H9 (cell line): ENCODE results near the gene LRFN3. TPM values are rescaled to one million over a fixed set of nuclear protein-coding genes. Genes with fewer than 3 reads are reported as not detected.

Experiments used
- DNase-seq: peaks from one replicate; pipeline ENCODE4 v3.0.0-alpha.2; 2017
- H2AFZ ChIP-seq: one replicate; pipeline ENCODE4 v1.6.1; 2013; ENCODE audit warnings: mild to moderate bottlenecking, low read length, control low read depth, moderate library complexity
- H2AK5ac ChIP-seq: 2 replicates; pipeline ENCODE4 v1.6.1; 2013; ENCODE audit warnings: low read length, control low read depth, mixed read lengths; ENCODE audit not compliant: insufficient read length
- H2BK120ac ChIP-seq: one replicate; pipeline ENCODE4 v1.6.1; 2013; ENCODE audit warnings: low read depth, mild to moderate bottlenecking, low read length, control low read depth, inconsistent platforms; ENCODE audit not compliant: poor library complexity, severe bottlenecking
- H2BK12ac ChIP-seq: 2 replicates; pipeline ENCODE4 v1.6.1; 2013; ENCODE audit warnings: low read length, control low read depth, mixed read lengths, low read depth; ENCODE audit not compliant: insufficient read length
- H2BK15ac ChIP-seq: 2 replicates; pipeline ENCODE4 v1.6.1; 2013; ENCODE audit warnings: low read depth, low read length, control low read depth
- H2BK20ac ChIP-seq: one replicate; pipeline ENCODE4 v1.6.1; 2013; ENCODE audit warnings: low read depth, mild to moderate bottlenecking, low read length, control low read depth, inconsistent platforms; ENCODE audit not compliant: poor library complexity, severe bottlenecking
- H2BK5ac ChIP-seq: 2 replicates; pipeline ENCODE4 v1.6.1; 2013; ENCODE audit warnings: low read length, control low read depth, mixed read lengths; ENCODE audit not compliant: insufficient read length
- H3K14ac ChIP-seq: 2 replicates; pipeline ENCODE4 v1.6.1; 2013; ENCODE audit warnings: low read length, control low read depth; ENCODE audit not compliant: insufficient read depth
- H3K18ac ChIP-seq: 2 replicates; pipeline ENCODE4 v1.6.1; 2013; ENCODE audit warnings: low read depth, mild to moderate bottlenecking, mixed read lengths, low read length, control low read depth; ENCODE audit not compliant: insufficient read length
- H3K23ac ChIP-seq: 2 replicates; pipeline ENCODE4 v1.6.1; 2013; ENCODE audit warnings: low read length, control low read depth, mixed read lengths, low read depth; ENCODE audit not compliant: insufficient read length
- H3K23me2 ChIP-seq: 2 replicates; pipeline ENCODE4 v1.6.1; 2013; ENCODE audit warnings: low read depth, mild to moderate bottlenecking, mixed read lengths, low read length, control low read depth; ENCODE audit not compliant: insufficient read length, poor library complexity, severe bottlenecking
- H3K27ac ChIP-seq: 2 replicates; pipeline ENCODE4 v1.5.1; 2013; ENCODE audit warnings: low read length, control low read depth, mixed read lengths, low read depth; ENCODE audit not compliant: insufficient read length
- H3K27me3 ChIP-seq: 2 replicates; pipeline ENCODE4 v1.6.1; 2013; ENCODE audit warnings: low read length, control low read depth, inconsistent platforms; ENCODE audit not compliant: insufficient read depth
- H3K4ac ChIP-seq: 2 replicates; pipeline ENCODE4 v1.6.1; 2013; ENCODE audit warnings: low read depth, mild to moderate bottlenecking, control low read depth, inconsistent platforms, low read length, moderate library complexity
- H3K4me1 ChIP-seq: 2 replicates; pipeline ENCODE4 v1.6.1; 2013; ENCODE audit warnings: low read length, control low read depth, inconsistent platforms; ENCODE audit not compliant: insufficient read depth
- H3K4me2 ChIP-seq: 2 replicates; pipeline ENCODE4 v1.6.1; 2013; ENCODE audit warnings: low read length, control low read depth, mixed read lengths; ENCODE audit not compliant: insufficient read length, insufficient read depth
- H3K56ac ChIP-seq: 2 replicates; pipeline ENCODE4 v1.6.1; 2013; ENCODE audit warnings: low read depth, mild to moderate bottlenecking, mixed read lengths, low read length, control low read depth; ENCODE audit not compliant: insufficient read length
- H3K79me1 ChIP-seq: 2 replicates; pipeline ENCODE4 v1.6.1; 2013; ENCODE audit warnings: low read depth, mild to moderate bottlenecking, moderate library complexity, low read length, control low read depth, inconsistent platforms; ENCODE audit not compliant: insufficient read depth, poor library complexity, severe bottlenecking
- H3K79me2 ChIP-seq: 2 replicates; pipeline ENCODE4 v1.6.1; 2013; ENCODE audit warnings: low read length, control low read depth, inconsistent platforms; ENCODE audit not compliant: insufficient read depth
- H3K9ac ChIP-seq: 2 replicates; pipeline ENCODE4 v1.6.1; 2013; ENCODE audit warnings: low read length, control low read depth, mixed read lengths; ENCODE audit not compliant: insufficient read length; ENCODE audit errors: extremely low read depth
- H3K9me3 ChIP-seq: one replicate; pipeline ENCODE4 v1.6.1; 2013; ENCODE audit warnings: low read depth, low read length, inconsistent platforms; ENCODE audit not compliant: control insufficient read depth
- H3T11ph ChIP-seq: one replicate; pipeline ENCODE4 v1.6.1; 2013; ENCODE audit warnings: mild to moderate bottlenecking, low read length, control low read depth, inconsistent platforms
- H4K20me1 ChIP-seq: one replicate; pipeline ENCODE4 v1.6.1; 2013; ENCODE audit not compliant: control insufficient read depth, insufficient read length, insufficient read depth
- H4K5ac ChIP-seq: 2 replicates; pipeline ENCODE4 v1.6.1; 2013; ENCODE audit warnings: low read depth, mild to moderate bottlenecking, mixed read lengths, low read length, control low read depth; ENCODE audit not compliant: insufficient read length
- H4K8ac ChIP-seq: replicated peaks from 2 replicates; pipeline ENCODE4 v1.6.1; 2013; ENCODE audit warnings: low read length, control low read depth, mixed read lengths, low read depth; ENCODE audit not compliant: insufficient read length
- H4K91ac ChIP-seq: 2 replicates; pipeline ENCODE4 v1.6.1; 2013; ENCODE audit warnings: low read depth, mild to moderate bottlenecking, moderate library complexity, mixed read lengths, low read length, control low read depth; ENCODE audit not compliant: insufficient read length
- H3K27ac Mint-ChIP-seq, 3 experiments: 2 replicates in 2 of 3; 3 replicates in 1 of 3; pipeline ENCODE4 v1.8.0; 2020 to 2021; ENCODE audit warnings: mixed read lengths in 3 of 3, mild to moderate bottlenecking in 1 of 3, moderate library complexity in 1 of 3
- H3K27me3 Mint-ChIP-seq: 2 replicates; pipeline ENCODE4 v1.8.0; 2021; ENCODE audit warnings: low read depth, mild to moderate bottlenecking, moderate library complexity, mixed read lengths
- H3K36me3 Mint-ChIP-seq, 3 experiments: 2 replicates in 2 of 3; 3 replicates in 1 of 3; pipeline ENCODE4 v1.8.0; 2020 to 2021; ENCODE audit warnings: low read depth in 3 of 3, mixed read lengths in 3 of 3; ENCODE audit not compliant: insufficient read depth in 1 of 3
- H3K4me1 Mint-ChIP-seq, 2 experiments: 2 replicates each; pipeline ENCODE4 v1.8.0; 2020; ENCODE audit warnings: mixed read lengths in 2 of 2
- H3K4me3 Mint-ChIP-seq, 2 experiments: 2 replicates in 1 of 2; 3 replicates in 1 of 2; pipeline ENCODE4 v1.8.0; 2020 to 2021; ENCODE audit warnings: mild to moderate bottlenecking in 2 of 2, mixed read lengths in 2 of 2, moderate library complexity in 1 of 2
- H3K9me3 Mint-ChIP-seq, 2 experiments: 2 replicates in 1 of 2; 3 replicates in 1 of 2; pipeline ENCODE4 v1.8.0; 2020; ENCODE audit warnings: mild to moderate bottlenecking in 2 of 2, mixed read lengths in 2 of 2, moderate library complexity in 1 of 2
- WGBS: extraction: QIAGEN DNeasy Blood & Tissue Kit; methylation state at CpG from one replicate; pipeline ENCODE4 v1.1.7; 2013; ENCODE audit warnings: missing lambda C conversion rate, low lambda C conversion rate, mixed read lengths; ENCODE audit not compliant: insufficient read length; ENCODE audit errors: extremely low coverage; 5-methylcytosine and 5-hydroxymethylcytosine counted together
- total RNA-seq: library from RNA; stranded (reverse); gene quantifications from 2 replicates; pipeline ENCODE4 v1.2.1, GENCODE V29; 2021
- TF ChIP-seq, protein P1 (sequence below): fragments of 200-600 bp; sonication (generic); conservative IDR thresholded peaks from 3 replicates; pipeline ENCODE4 v1.8.0; 2021; ENCODE audit warnings: antibody characterized with exemption, mild to moderate bottlenecking

The LRFN3 gene
- total RNA-seq, 1 experiment from 2014 or later: 20.5 TPM

DNA sequence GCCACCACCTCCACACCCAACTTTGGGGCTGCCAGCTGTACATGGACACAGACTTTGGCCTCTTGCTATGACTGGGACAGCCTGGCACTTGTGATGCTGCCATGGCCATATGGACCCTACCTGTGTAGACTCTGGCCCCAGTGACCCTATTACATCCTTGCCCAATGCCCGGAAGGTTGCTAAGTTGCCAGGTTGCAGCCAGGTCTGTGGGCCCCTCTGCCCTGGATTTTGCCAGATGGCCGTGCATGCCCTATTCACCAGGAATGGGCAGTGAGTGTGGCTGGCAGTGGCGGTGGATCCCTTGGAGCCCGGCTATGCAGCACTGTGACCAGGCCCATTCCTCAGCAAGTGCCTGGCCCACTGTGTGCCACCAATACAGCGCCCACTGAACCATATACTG, 49.9 kb downstream of the LRFN3 start:
- no peak overlapping the region for H2AK5ac ChIP-seq
- no peak overlapping the region for H2AFZ ChIP-seq
- no peak overlapping the region for H2BK12ac ChIP-seq
- Mint-ChIP-seq H3K9me3 (no peaks in the 10 kb centered on the region; a peak in 2 of 5 replicates), H3K27ac (no peak overlapping the region), H3K36me3 (no peaks in the 10 kb centered on the region; a peak in 1 of 7 replicates), H3K4me3 (peak overlapping the region in 1 of 2 experiments; percentile 92; a peak in 2 of 5 replicates), H3K27me3 (peaks cover 80% of the 10 kb centered on the region), H3K4me1 (peaks cover 4 to 6% of the 10 kb centered on the region in 2 experiments)
- H3K9ac ChIP-seq: no peak overlapping the region
- no peak overlapping the region for H2BK15ac ChIP-seq
- H4K91ac ChIP-seq: no peak overlapping the region
- no peaks in the 10 kb centered on the region for H3K9me3 ChIP-seq
- no peak overlapping the region for H3K56ac ChIP-seq
- no peak overlapping the region for H3K18ac ChIP-seq
- TF ChIP-seq, protein P1, sequence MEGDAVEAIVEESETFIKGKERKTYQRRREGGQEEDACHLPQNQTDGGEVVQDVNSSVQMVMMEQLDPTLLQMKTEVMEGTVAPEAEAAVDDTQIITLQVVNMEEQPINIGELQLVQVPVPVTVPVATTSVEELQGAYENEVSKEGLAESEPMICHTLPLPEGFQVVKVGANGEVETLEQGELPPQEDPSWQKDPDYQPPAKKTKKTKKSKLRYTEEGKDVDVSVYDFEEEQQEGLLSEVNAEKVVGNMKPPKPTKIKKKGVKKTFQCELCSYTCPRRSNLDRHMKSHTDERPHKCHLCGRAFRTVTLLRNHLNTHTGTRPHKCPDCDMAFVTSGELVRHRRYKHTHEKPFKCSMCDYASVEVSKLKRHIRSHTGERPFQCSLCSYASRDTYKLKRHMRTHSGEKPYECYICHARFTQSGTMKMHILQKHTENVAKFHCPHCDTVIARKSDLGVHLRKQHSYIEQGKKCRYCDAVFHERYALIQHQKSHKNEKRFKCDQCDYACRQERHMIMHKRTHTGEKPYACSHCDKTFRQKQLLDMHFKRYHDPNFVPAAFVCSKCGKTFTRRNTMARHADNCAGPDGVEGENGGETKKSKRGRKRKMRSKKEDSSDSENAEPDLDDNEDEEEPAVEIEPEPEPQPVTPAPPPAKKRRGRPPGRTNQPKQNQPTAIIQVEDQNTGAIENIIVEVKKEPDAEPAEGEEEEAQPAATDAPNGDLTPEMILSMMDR: no peak
- no peaks in the 10 kb centered on the region for H3K79me1 ChIP-seq
- H3K27ac ChIP-seq: no peak overlapping the region
- no peak overlapping the region for H3T11ph ChIP-seq
- no peak overlapping the region for H2BK120ac ChIP-seq
- WGBS: no CpG with 5 or more reads among the region's 5 CpGs
- no peaks in the 10 kb centered on the region for H4K20me1 ChIP-seq
- H4K8ac ChIP-seq: no peak overlapping the region
- no peaks in the 10 kb centered on the region for H3K4me1 ChIP-seq
- H2BK5ac ChIP-seq: no peak overlapping the region
- DNase-seq: no peak
- H3K14ac ChIP-seq: no peak overlapping the region
- H3K27me3 ChIP-seq: no peaks in the 10 kb centered on the region; the same call in 1 of the 2 replicates
- H3K79me2 ChIP-seq: no peaks in the 10 kb centered on the region
- H3K23me2 ChIP-seq: no peaks in the 10 kb centered on the region
- no peak overlapping the region for H3K4me2 ChIP-seq
- H4K5ac ChIP-seq: no peak overlapping the region
- no peak overlapping the region for H3K4ac ChIP-seq
- no peak overlapping the region for H2BK20ac ChIP-seq
- H3K23ac ChIP-seq: no peak overlapping the region
